GM19455 (cell line): ENCODE measurements around the gene ST6GALNAC1.

Source experiments
- ATAC-seq: cut with Tn5 transposase; IDR thresholded peaks from one replicate; pipeline ENCODE4 v1.9.1; 2021; ENCODE audit not compliant: unreplicated experiment

ST6GALNAC1 gene

GRCh38 chr17:76677406-76677805 is 33.8 kb upstream of the ST6GALNAC1 start:
- ATAC-seq, result no peak

- ATAC-seq, result no peak
Observed at GRCh38 chr17:76676629-76677028, 33.1 kb upstream of the ST6GALNAC1 start.

- ATAC-seq, result no peak
Observed at GRCh38 chr17:76675648-76676047, 32.1 kb upstream of the ST6GALNAC1 start.

GRCh38 chr17:76674600-76674999 is 31.0 kb upstream of the ST6GALNAC1 start:
- no peak for ATAC-seq

GRCh38 chr17:76673729-76674128 is 30.2 kb upstream of the ST6GALNAC1 start:
- no peak for ATAC-seq

GRCh38 chr17:76672892-76673291 is 29.3 kb upstream of the ST6GALNAC1 start:
- ATAC-seq, result no peak

- no peak for ATAC-seq
Observed at GRCh38 chr17:76672270-76672851, 28.8 kb upstream of the ST6GALNAC1 start.

- peak; percentile 16 for ATAC-seq
Observed at GRCh38 chr17:76671912-76672262, 28.3 kb upstream of the ST6GALNAC1 start.

GRCh38 chr17:76671123-76671911 is 27.8 kb upstream of the ST6GALNAC1 start:
- peak; percentile 99 for ATAC-seq

- ATAC-seq, result no peak
Observed at GRCh38 chr17:76670718-76671122, 27.2 kb upstream of the ST6GALNAC1 start.

GRCh38 chr17:76670020-76670717 is 26.6 kb upstream of the ST6GALNAC1 start:
- ATAC-seq, result no peak

- ATAC-seq, result no peak
Observed at GRCh38 chr17:76667786-76668453, 24.4 kb upstream of the ST6GALNAC1 start.

GRCh38 chr17:76667491-76667755 is 23.9 kb upstream of the ST6GALNAC1 start:
- no peak for ATAC-seq

GRCh38 chr17:76660656-76661042 is 17.1 kb upstream of the ST6GALNAC1 start:
- no peak for ATAC-seq

GRCh38 chr17:76659928-76660655 is 16.5 kb upstream of the ST6GALNAC1 start:
- ATAC-seq, result no peak

- no peak for ATAC-seq
Observed at GRCh38 chr17:76658242-76658662, 14.7 kb upstream of the ST6GALNAC1 start.

GRCh38 chr17:76657505-76658241 is 14.1 kb upstream of the ST6GALNAC1 start:
- ATAC-seq, result no peak

- ATAC-seq, result no peak
Observed at GRCh38 chr17:76654408-76654807, 10.9 kb upstream of the ST6GALNAC1 start.

GRCh38 chr17:76650504-76650903 is 6.9 kb upstream of the ST6GALNAC1 start:
- no peak for ATAC-seq

GRCh38 chr17:76646712-76647111 is 3.2 kb upstream of the ST6GALNAC1 start:
- ATAC-seq, result no peak
